Skin epidermis (tissue), 12 donors: ENCODE data around the gene HP.
"Not testable (repeated sequence)": the region's sequence is repeated elsewhere in the genome, so short reads cannot be mapped to it uniquely, and the experiment has no call there.

Experiments used
- H3K27ac ChIP-seq, 21 experiments: fragments of 200-600 bp; sonication (generic) in 11 of 21; one replicate each; pipeline ENCODE4 v1.5.0; 2020; ENCODE audit warnings: mild to moderate bottlenecking in 3 of 21, inconsistent platforms in 2 of 21, moderate library complexity in 2 of 21
- H3K4me3 ChIP-seq, 7 experiments: fragments of 200-600 bp; sonication (generic) in 2 of 7; one replicate each; pipeline ENCODE4 v1.5.0; 2020; ENCODE audit warnings: inconsistent platforms in 2 of 7, mild to moderate bottlenecking in 2 of 7, moderate library complexity in 1 of 7

The HP gene

GRCh38 chr16:72036098-72036497 is 18.2 kb upstream of the HP start:
- no peak overlapping the region for H3K4me3 ChIP-seq
- H3K27ac ChIP-seq = no peak overlapping the region

- Histone ChIP-seq H3K27ac (no peak overlapping the region), H3K4me3 (no peak overlapping the region)
Observed at GRCh38 chr16:72042157-72042660, 12.1 kb upstream of the HP start.

- Histone ChIP-seq H3K27ac (no peak overlapping the region), H3K4me3 (no peak overlapping the region)
Observed at GRCh38 chr16:72043058-72043457, 11.2 kb upstream of the HP start.

GRCh38 chr16:72043539-72043938 is 10.8 kb upstream of the HP start:
- Histone ChIP-seq H3K27ac (no peak overlapping the region), H3K4me3 (no peak overlapping the region)

- H3K4me3 ChIP-seq = no peak overlapping the region
Observed at GRCh38 chr16:72044296-72044695, 10.0 kb upstream of the HP start.

GRCh38 chr16:72044825-72045359 is 9.4 kb upstream of the HP start:
- Histone ChIP-seq H3K27ac (no peak overlapping the region), H3K4me3 (no peak overlapping the region)

More at GRCh38 chr16:72044296-72044695, 10.0 kb upstream of the HP start:
- no peak overlapping the region for H3K27ac ChIP-seq

- no peak overlapping the region for H3K4me3 ChIP-seq
- H3K27ac ChIP-seq = no peak overlapping the region
Observed at GRCh38 chr16:72049110-72049509, 5.2 kb upstream of the HP start.

- H3K27ac ChIP-seq = no peak overlapping the region
- H3K4me3 ChIP-seq = no peak overlapping the region
Observed at GRCh38 chr16:72050769-72051464, 3.4 kb upstream of the HP start.

- Histone ChIP-seq H3K4me3 (no peak overlapping the region), H3K27ac (no peak overlapping the region)
Observed at GRCh38 chr16:72051818-72052217, 2.5 kb upstream of the HP start.

GRCh38 chr16:72055911-72056310 is 1.6 kb downstream of the HP start:
- no peak overlapping the region for H3K4me3 ChIP-seq
- no peak overlapping the region for H3K27ac ChIP-seq

- H3K27ac ChIP-seq, H3K4me3 ChIP-seq: not testable (repeated sequence)
Observed at GRCh38 chr16:72057313-72057712, 3.0 kb downstream of the HP start.

- not testable (repeated sequence) for H3K27ac ChIP-seq, H3K4me3 ChIP-seq
Observed at GRCh38 chr16:72059060-72059459, 4.8 kb downstream of the HP start.

- Histone ChIP-seq H3K4me3 (no peak overlapping the region), H3K27ac (no peak overlapping the region)
Observed at GRCh38 chr16:72060405-72060804, 6.1 kb downstream of the HP start.

- Histone ChIP-seq H3K27ac (no peak overlapping the region), H3K4me3 (no peak overlapping the region)
Observed at GRCh38 chr16:72061564-72061963, 7.3 kb downstream of the HP start.

- Histone ChIP-seq H3K27ac (no peak overlapping the region), H3K4me3 (no peak overlapping the region)
Observed at GRCh38 chr16:72064361-72064894, 10.1 kb downstream of the HP start.

GRCh38 chr16:72066747-72067146 is 12.4 kb downstream of the HP start:
- Histone ChIP-seq H3K4me3 (no peak overlapping the region), H3K27ac (no peak overlapping the region)

GRCh38 chr16:72068930-72069329 is 14.6 kb downstream of the HP start:
- no peak overlapping the region for H3K27ac ChIP-seq
- no peak overlapping the region for H3K4me3 ChIP-seq

GRCh38 chr16:72072514-72073342 is 18.4 kb downstream of the HP start:
- H3K27ac ChIP-seq = no peak overlapping the region
- H3K4me3 ChIP-seq = no peak overlapping the region

- Histone ChIP-seq H3K27ac (no peak overlapping the region), H3K4me3 (no peak overlapping the region)
Observed at GRCh38 chr16:72073560-72074230, 19.4 kb downstream of the HP start.

- not testable (repeated sequence) for H3K27ac ChIP-seq, H3K4me3 ChIP-seq
Observed at GRCh38 chr16:72075067-72075466, 20.8 kb downstream of the HP start.
